Activated CD4-positive, alpha-beta T cell treated with anti-CD3 and anti-CD28 coated beads, Interleukin-2, amount 10 ng/mL, durations not matched to agents 24 days and 14 days (primary cell): ENCODE results near the gene AP1AR. TPM values are rescaled to one million over a fixed set of nuclear protein-coding genes. Genes with fewer than 3 reads are reported as not detected.

ENCODE experiments used
- DNase-seq: peaks from one replicate; pipeline ENCODE4 v3.0.0; 2022
- H3K27ac Mint-ChIP-seq: one replicate; pipeline ENCODE4 v1.8.0; 2022; ENCODE audit warnings: mild to moderate bottlenecking, mixed read lengths
- H3K27me3 Mint-ChIP-seq: one replicate; pipeline ENCODE4 v1.8.0; 2022; ENCODE audit warnings: mixed read lengths
- H3K36me3 Mint-ChIP-seq: one replicate; pipeline ENCODE4 v1.8.0; 2022; ENCODE audit warnings: low read depth, mild to moderate bottlenecking, mixed read lengths
- H3K4me1 Mint-ChIP-seq: one replicate; pipeline ENCODE4 v1.8.0; 2021; ENCODE audit warnings: mixed read lengths
- H3K4me3 Mint-ChIP-seq: one replicate; pipeline ENCODE4 v1.8.0; 2022; ENCODE audit warnings: mild to moderate bottlenecking, moderate library complexity, mixed read lengths
- H3K9me3 Mint-ChIP-seq: one replicate; pipeline ENCODE4 v1.8.0; 2021; ENCODE audit warnings: mixed read lengths
- intact Hi-C: fragments of 100-400 bp; cut with micrococcal nuclease; formaldehyde crosslinking; loops from one replicate; pipeline ENCODE4 v1.15.1; 2023
- total RNA-seq: library from RNA; stranded (reverse); gene quantifications from 2 replicates; pipeline ENCODE4 v1.2.3, GENCODE V29; 2022

AP1AR gene, protein sequence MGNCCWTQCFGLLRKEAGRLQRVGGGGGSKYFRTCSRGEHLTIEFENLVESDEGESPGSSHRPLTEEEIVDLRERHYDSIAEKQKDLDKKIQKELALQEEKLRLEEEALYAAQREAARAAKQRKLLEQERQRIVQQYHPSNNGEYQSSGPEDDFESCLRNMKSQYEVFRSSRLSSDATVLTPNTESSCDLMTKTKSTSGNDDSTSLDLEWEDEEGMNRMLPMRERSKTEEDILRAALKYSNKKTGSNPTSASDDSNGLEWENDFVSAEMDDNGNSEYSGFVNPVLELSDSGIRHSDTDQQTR
- 20.5 and 27.0 TPM in 2 replicates for total RNA-seq

DNA sequence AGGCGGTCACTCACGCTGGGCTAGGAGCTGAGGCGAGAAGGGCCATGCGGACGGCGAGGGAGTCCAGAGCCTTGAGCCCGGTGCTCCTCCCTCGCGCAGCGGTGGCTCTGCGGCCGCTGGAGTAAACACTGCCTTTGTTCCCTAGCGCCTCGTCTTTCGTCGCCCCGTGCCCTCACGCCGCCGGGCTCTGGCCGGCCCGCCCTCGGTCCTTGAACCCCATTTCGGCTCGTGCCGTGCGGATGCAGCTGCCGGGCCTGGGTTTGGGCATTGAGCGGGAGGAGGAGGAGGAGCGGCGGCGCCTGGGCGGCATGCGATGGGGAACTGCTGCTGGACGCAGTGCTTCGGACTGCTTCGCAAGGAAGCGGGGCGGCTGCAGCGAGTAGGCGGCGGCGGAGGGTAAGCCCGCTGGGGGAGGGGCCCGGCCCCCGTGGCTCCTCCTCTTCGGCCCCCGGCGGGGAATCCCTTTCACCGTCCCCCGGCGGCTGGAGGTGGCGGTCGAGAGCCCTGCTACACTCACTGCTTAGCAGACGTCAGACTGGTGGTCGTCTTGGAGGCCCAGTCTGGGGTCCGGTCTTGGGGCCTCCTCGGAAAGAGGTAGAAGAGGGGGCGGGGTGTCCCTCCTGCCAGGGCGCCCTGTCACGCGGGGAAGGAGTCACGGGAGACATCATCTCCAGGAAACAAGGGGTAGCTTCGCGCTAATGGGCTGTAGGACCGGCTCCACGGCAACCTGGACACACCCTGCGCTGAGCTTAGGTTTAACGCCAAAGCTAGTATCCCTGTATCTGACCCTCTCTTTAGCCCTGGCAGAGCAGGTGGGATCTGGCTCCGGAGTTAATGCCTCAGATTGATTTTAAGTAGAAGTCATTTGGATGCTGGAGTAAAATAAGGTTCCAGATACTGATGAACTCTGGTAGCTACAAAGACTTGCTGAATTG is at the start of gene AP1AR:
AP1AR (plus strand) TSS at position 9 of the 935 bp plus-strand sequence; CDS start at position 314, 305 bp downstream.
- Mint-ChIP-seq H3K9me3 (no peaks in the 10 kb centered on the region), H3K4me3 (peak within 1 kb of the TSS; percentile 96), H3K4me1 (peaks cover 22% of the 10 kb centered on the region), H3K27ac (peak within 1 kb of the TSS; percentile 98), H3K36me3 (no peaks in the 10 kb centered on the region), H3K27me3 (peaks cover 1% of the 10 kb centered on the region)
- DNase-seq, result peak; percentile 95
- intact Hi-C loops, result loop anchor here (1.0 to 10.0 kb wide), 9 partner anchors 33 to 405 kb away; partner anchors contain the start of genes LARP7 and TIFA

GRCh38 chr4:112182604-112183003 is 49.0 kb upstream of the AP1AR start:
- intact Hi-C loops, result loop anchor here (5.0 kb wide), 1 partner anchor 35 kb away; the partner anchor contains the start of gene FAM241A
- Mint-ChIP-seq H3K4me1 (peaks cover 21% of the 10 kb centered on the region), H3K9me3 (no peaks in the 10 kb centered on the region), H3K4me3 (no peak overlapping the region), H3K27ac (no peak overlapping the region), H3K36me3 (peaks cover 20% of the 10 kb centered on the region), H3K27me3 (no peaks in the 10 kb centered on the region)
- DNase-seq, result no peak

DNA sequence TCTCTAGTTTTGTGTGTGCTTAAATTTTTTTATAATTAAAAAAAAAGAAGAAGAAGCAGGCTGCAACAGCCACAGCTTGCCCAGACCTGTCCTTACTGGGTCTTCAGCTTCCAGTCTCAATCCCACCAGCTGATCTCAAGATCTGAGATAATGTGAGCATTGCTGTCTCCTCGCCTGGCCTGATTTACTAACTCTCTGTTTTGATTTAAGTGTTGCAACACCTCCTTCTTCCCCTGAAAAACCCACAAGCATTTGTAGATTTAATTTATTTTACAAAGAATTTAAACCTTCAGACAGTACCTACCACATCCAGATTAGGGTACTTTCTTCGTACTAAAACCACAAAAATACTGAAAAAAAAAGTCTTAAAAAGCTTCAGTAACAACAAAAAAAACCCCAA is 48.3 kb upstream of the AP1AR start:
- Mint-ChIP-seq H3K4me1 (peaks cover 24% of the 10 kb centered on the region), H3K27me3 (no peaks in the 10 kb centered on the region), H3K4me3 (no peak overlapping the region), H3K27ac (peak overlapping the region; percentile 43), H3K9me3 (no peaks in the 10 kb centered on the region), H3K36me3 (peaks cover 20% of the 10 kb centered on the region)
- intact Hi-C loops, result loop anchor here (5.0 kb wide), 1 partner anchor 36 kb away; the partner anchor contains the start of gene FAM241A
- DNase-seq, result no peak

DNA sequence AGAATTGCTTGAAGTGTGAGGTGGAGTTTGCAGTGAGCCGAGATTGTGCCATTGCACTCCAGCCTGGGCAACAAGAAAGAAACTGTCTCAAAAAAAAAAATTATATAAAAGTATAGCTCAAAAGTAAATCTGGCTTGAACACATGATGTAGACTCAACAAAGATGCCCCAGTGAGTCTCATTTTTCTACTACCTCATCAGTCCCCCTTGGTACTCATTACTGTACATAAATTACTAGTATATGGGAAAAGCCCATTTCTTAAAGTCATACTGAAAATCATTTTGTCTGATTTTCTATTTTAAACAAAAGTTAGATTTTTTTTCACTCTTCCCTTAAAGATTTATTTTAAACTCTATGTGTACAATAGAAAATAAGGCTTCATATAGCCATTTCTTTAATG is 47.1 kb upstream of the AP1AR start:
- intact Hi-C loops, result loop anchor here (1.0 to 5.0 kb wide), 2 partner anchors 15 to 37 kb away; partner anchors contain the start of gene FAM241A
- Mint-ChIP-seq H3K4me3 (no peak overlapping the region), H3K27me3 (no peaks in the 10 kb centered on the region), H3K9me3 (no peaks in the 10 kb centered on the region), H3K4me1 (peaks cover 19% of the 10 kb centered on the region), H3K27ac (no peak overlapping the region), H3K36me3 (peaks cover 14% of the 10 kb centered on the region)
- DNase-seq, result no peak

GRCh38 chr4:112185334-112185733 is 46.3 kb upstream of the AP1AR start:
- Mint-ChIP-seq H3K9me3 (no peaks in the 10 kb centered on the region), H3K4me1 (peaks cover 19% of the 10 kb centered on the region), H3K27me3 (no peaks in the 10 kb centered on the region), H3K36me3 (peaks cover 11% of the 10 kb centered on the region), H3K27ac (no peak overlapping the region), H3K4me3 (no peak overlapping the region)
- intact Hi-C loops, result no loop called here
- no peak for DNase-seq

DNA sequence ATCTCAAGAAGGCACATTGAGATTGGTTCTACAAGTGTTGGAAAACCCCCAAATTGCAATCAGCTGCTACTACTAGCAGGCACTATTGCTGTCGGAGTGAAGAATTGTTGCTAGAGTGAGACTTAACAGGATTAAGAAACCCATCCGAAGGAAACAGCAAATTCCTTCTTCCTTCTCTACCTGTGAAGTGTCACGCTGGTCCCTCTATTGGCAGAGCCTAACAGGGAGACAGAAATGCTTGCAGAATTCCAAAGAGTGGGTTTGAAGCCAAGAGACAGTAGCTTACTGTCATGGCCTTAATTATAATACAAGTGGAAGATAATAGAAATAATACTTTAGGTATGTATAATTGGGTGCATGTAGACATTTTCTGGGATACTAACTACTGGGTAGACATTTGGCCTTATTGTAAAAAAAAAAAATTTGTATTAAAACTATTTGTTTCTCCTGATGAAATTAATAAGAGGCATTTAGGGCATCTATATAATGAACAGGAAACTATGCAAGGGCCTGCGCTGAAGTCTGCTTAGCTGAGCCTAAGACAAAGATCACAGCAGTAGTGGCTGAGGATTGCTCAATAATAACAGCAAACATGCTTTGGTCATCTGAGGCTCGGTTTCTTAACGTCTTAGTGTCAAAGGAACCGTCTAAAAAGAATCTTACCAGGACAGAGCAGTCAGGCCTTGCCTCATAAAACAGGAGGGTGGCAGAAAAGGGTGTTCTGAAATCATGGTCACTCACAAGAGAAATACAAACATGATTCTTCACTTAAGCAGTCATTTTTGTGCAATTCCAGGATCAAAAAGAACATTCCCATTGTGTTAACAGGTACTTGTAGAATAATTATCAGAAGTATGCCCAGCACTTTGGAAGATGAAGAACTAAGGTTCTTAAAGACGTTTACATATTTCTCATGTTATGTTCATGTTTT is 45.6 kb upstream of the AP1AR start:
- Mint-ChIP-seq H3K36me3 (peaks cover 14% of the 10 kb centered on the region), H3K27ac (no peak overlapping the region), H3K27me3 (no peaks in the 10 kb centered on the region), H3K4me1 (peaks cover 19% of the 10 kb centered on the region), H3K4me3 (no peak overlapping the region), H3K9me3 (no peaks in the 10 kb centered on the region)
- intact Hi-C loops, result no loop called here
- no peak for DNase-seq

- H3K4me3 Mint-ChIP-seq, result no peak overlapping the region
- H3K27me3 Mint-ChIP-seq, result no peaks in the 10 kb centered on the region
- no peaks in the 10 kb centered on the region for H3K9me3 Mint-ChIP-seq
- H3K4me1 Mint-ChIP-seq, result peaks cover 2% of the 10 kb centered on the region
- DNase-seq, result no peak
- H3K36me3 Mint-ChIP-seq, result peaks cover 12% of the 10 kb centered on the region
- intact Hi-C loops, result no loop called here
- H3K27ac Mint-ChIP-seq, result no peak overlapping the region
These were observed 41.8 kb upstream of the AP1AR start for GRCh38 chr4:112189754-112190153.

DNA sequence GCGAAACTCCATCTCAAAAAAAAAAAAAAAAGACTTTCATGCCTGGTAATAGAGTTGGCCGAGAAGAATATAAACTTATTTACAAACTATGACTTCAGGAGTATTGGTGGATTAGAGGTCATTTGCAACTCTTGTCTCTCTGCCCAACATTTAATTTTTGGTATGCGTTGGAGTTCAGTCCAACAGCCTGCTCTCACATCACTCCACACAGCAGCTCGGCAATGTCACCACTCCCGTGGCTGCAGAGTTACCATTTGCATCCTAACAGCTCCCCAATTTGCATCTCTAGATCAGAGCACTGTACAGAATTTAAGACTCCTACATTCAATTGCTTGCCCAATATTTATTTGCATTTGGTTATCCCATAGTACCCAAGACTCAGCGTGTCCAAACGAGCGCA is 40.9 kb upstream of the AP1AR start:
- no peaks in the 10 kb centered on the region for H3K9me3 Mint-ChIP-seq
- no peak overlapping the region for H3K4me3 Mint-ChIP-seq
- H3K4me1 Mint-ChIP-seq, result peaks cover 2% of the 10 kb centered on the region
- peaks cover 13% of the 10 kb centered on the region for H3K36me3 Mint-ChIP-seq
- no peak for DNase-seq
- intact Hi-C loops, result no loop called here
- H3K27ac Mint-ChIP-seq, result no peak overlapping the region
- no peaks in the 10 kb centered on the region for H3K27me3 Mint-ChIP-seq

- Mint-ChIP-seq H3K27ac (no peak overlapping the region), H3K9me3 (no peaks in the 10 kb centered on the region), H3K4me3 (no peak overlapping the region), H3K4me1 (peaks cover 17% of the 10 kb centered on the region), H3K36me3 (peaks cover 1% of the 10 kb centered on the region), H3K27me3 (peaks cover 1% of the 10 kb centered on the region)
- no peak for DNase-seq
- intact Hi-C loops, result loop anchor here (5.0 kb wide), 1 partner anchor 541 kb away; no protein-coding TSS in a partner anchor
These were observed 35.1 kb upstream of the AP1AR start for GRCh38 chr4:112196461-112196860.

- Mint-ChIP-seq H3K4me3 (no peak overlapping the region), H3K27me3 (peaks cover 1% of the 10 kb centered on the region), H3K27ac (no peak overlapping the region), H3K9me3 (no peaks in the 10 kb centered on the region), H3K36me3 (peaks cover 1% of the 10 kb centered on the region), H3K4me1 (peaks cover 17% of the 10 kb centered on the region)
- no peak for DNase-seq
- intact Hi-C loops, result loop anchor here (1.0 to 5.0 kb wide), 6 partner anchors 15 to 538 kb away; partner anchors contain the start of gene AP1AR
These were observed 32.5 kb upstream of the AP1AR start for GRCh38 chr4:112199041-112199440.

DNA sequence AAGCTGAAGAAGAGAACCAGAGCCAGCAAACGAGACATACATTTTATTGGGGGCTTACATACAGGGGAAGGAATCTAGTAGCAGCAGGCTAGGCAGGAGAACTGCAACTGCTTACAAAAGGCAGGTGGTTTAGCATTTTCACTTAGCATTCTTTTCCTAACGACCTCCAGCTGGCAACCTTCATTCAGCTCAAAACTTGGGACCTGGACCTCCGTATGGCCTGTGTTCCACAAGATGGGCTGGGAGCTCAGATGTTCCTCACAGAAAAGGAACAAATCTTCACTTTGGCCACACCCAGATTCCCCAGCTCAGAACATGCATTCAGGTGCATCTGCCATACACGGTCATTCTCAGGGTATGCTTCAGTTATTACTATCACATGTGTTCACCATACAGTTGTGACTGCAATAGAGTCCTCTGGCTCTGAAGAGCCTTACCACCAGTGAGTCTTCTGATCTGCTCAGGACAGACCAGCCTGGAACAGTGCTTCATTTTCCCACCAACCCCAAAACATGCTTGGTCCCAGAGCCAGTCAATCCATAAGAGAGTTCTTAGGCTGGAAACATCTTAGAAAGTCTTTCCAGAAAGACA is 29.6 kb upstream of the AP1AR start:
- H3K27ac Mint-ChIP-seq, result no peak overlapping the region
- H3K4me3 Mint-ChIP-seq, result no peak overlapping the region
- no peaks in the 10 kb centered on the region for H3K36me3 Mint-ChIP-seq
- peaks cover 3% of the 10 kb centered on the region for H3K27me3 Mint-ChIP-seq
- H3K4me1 Mint-ChIP-seq, result peaks cover 17% of the 10 kb centered on the region
- no peaks in the 10 kb centered on the region for H3K9me3 Mint-ChIP-seq
- intact Hi-C loops, result no loop called here
- DNase-seq, result peak; percentile 50

- DNase-seq, result no peak
- peaks cover 17% of the 10 kb centered on the region for H3K4me1 Mint-ChIP-seq
- H3K9me3 Mint-ChIP-seq, result no peaks in the 10 kb centered on the region
- H3K27ac Mint-ChIP-seq, result no peak overlapping the region
- H3K4me3 Mint-ChIP-seq, result no peak overlapping the region
- peaks cover 3% of the 10 kb centered on the region for H3K27me3 Mint-ChIP-seq
- H3K36me3 Mint-ChIP-seq, result no peaks in the 10 kb centered on the region
- intact Hi-C loops, result no loop called here
These were observed 28.0 kb upstream of the AP1AR start for GRCh38 chr4:112203593-112203992.

GRCh38 chr4:112206431-112206830 is 25.2 kb upstream of the AP1AR start:
- no peak for DNase-seq
- no peaks in the 10 kb centered on the region for H3K36me3 Mint-ChIP-seq
- H3K4me3 Mint-ChIP-seq, result no peak overlapping the region
- no peaks in the 10 kb centered on the region for H3K9me3 Mint-ChIP-seq
- no peak overlapping the region for H3K27ac Mint-ChIP-seq
- intact Hi-C loops, result no loop called here
- peaks cover 6% of the 10 kb centered on the region for H3K27me3 Mint-ChIP-seq
- no peaks in the 10 kb centered on the region for H3K4me1 Mint-ChIP-seq
